HCT116 (cell line): Measurements from ENCODE around the gene HECW1.

ENCODE experiments used
- ATF3 ChIP-seq: IDR thresholded peaks from 2 replicates; pipeline ENCODE4 v1.6.1; 2012
- EZH2 ChIP-seq: fragments of 200-600 bp; sonication (generic); IDR thresholded peaks from 2 replicates; pipeline ENCODE4 v1.6.1; 2017; ENCODE audit warnings: antibody characterized with exemption, mixed run types
- FOSL1 ChIP-seq: IDR thresholded peaks from 2 replicates; pipeline ENCODE4 v1.6.1; 2012; ENCODE audit warnings: low read depth
- MAX ChIP-seq: IDR thresholded peaks from 2 replicates; pipeline ENCODE4 v1.6.1; 2012
- POLR2A ChIP-seq: IDR thresholded peaks from 2 replicates; pipeline ENCODE4 v1.7.0; 2011; ENCODE audit warnings: borderline replicate concordance; ENCODE audit not compliant: insufficient read depth, insufficient read length; ENCODE audit errors: extremely low read depth
- YY1 ChIP-seq: IDR thresholded peaks from 2 replicates; pipeline ENCODE4 v1.6.1; 2011; ENCODE audit warnings: low read length, low read depth, moderate library complexity, mild to moderate bottlenecking; ENCODE audit not compliant: insufficient replicate concordance; ENCODE audit errors: extremely low read depth
- TF ChIP-seq, protein P1 (sequence below), 3 experiments: fragments of 200-600 bp in 1 of 3; sonication (generic) in 1 of 3; IDR thresholded peaks in 2 of 3; conservative IDR thresholded peaks in 1 of 3; 2 replicates each; pipeline ENCODE4 v1.5.1; 2012 to 2017; ENCODE audit warnings: low read depth in 2 of 3, low read length in 2 of 3, antibody characterized with exemption in 1 of 3, borderline replicate concordance in 1 of 3, control low read depth in 1 of 3, mild to moderate bottlenecking in 1 of 3, mixed read lengths in 1 of 3, mixed run types in 1 of 3, moderate library complexity in 1 of 3; ENCODE audit not compliant: insufficient read depth in 1 of 3

DNA sequence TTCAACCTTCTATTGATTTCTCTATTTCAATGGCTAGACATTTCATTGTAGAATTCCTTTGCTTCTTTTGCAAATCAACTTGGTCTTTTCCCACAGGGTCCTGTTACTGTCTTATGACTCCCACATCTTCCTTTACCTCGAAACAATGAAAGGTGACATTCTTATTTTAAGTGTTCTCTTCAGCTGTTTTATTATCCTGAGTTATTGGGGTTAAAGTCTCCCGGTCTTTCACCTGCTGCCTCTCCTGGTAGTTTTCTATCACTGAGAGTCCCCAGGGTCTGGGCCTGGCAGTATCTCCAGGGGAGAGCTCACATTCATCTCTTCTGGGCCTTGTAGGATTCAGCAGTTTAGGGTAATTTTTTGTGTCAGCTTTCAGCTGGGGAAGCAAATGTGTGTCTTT is 95.8 kb downstream of the HECW1 start:
- no peak for TF ChIP-seq POLR2A
- TF ChIP-seq FOSL1: no peak
- TF ChIP-seq, protein P1, sequence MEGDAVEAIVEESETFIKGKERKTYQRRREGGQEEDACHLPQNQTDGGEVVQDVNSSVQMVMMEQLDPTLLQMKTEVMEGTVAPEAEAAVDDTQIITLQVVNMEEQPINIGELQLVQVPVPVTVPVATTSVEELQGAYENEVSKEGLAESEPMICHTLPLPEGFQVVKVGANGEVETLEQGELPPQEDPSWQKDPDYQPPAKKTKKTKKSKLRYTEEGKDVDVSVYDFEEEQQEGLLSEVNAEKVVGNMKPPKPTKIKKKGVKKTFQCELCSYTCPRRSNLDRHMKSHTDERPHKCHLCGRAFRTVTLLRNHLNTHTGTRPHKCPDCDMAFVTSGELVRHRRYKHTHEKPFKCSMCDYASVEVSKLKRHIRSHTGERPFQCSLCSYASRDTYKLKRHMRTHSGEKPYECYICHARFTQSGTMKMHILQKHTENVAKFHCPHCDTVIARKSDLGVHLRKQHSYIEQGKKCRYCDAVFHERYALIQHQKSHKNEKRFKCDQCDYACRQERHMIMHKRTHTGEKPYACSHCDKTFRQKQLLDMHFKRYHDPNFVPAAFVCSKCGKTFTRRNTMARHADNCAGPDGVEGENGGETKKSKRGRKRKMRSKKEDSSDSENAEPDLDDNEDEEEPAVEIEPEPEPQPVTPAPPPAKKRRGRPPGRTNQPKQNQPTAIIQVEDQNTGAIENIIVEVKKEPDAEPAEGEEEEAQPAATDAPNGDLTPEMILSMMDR (IDR thresholded peaks at IDR 0.05 in 2 of 3, conservative IDR thresholded peaks at IDR 0.05 in 1 of 3; ENCODE audit: borderline replicate concordance in 1 of 3, insufficient read depth in 1 of 3, low read depth in 2 of 3, low read length in 2 of 3): no peak
- TF ChIP-seq YY1: no peak
- TF ChIP-seq MAX: no peak
- TF ChIP-seq EZH2: no peak
- TF ChIP-seq ATF3: no peak
